Psoas muscle (tissue), 8 donors: Measurements from ENCODE around the gene XRCC5. TPM values are rescaled to one million over a fixed set of nuclear protein-coding genes. Genes with fewer than 3 reads are reported as not detected.

ENCODE experiments used
- ATAC-seq, 4 donors: fragments of 200-7000 bp; cut with Tn5 transposase; one replicate each; pipeline ENCODE4 v1.9.1; 2020; ENCODE audit warnings: moderate library complexity in 3 of 4, mild to moderate bottlenecking in 2 of 4
- DNase-seq, 2 donors: peaks; one replicate each; pipeline ENCODE4 v3.0.0-alpha.2; 2020
- H3K27ac ChIP-seq: fragments of 200-600 bp; one replicate; pipeline ENCODE4 v1.8.0; 2022
- H3K27me3 ChIP-seq, 3 donors: fragments of 200-600 bp in 1 of 3; one replicate each; pipeline versions ENCODE4 v1.6.1 to v1.8.0; 2013 to 2022; ENCODE audit warnings: low read length in 2 of 3, mild to moderate bottlenecking in 2 of 3, moderate library complexity in 1 of 3; ENCODE audit not compliant: insufficient read depth in 3 of 3
- H3K36me3 ChIP-seq, 2 donors: fragments of 200-600 bp in 1 of 2; one replicate each; pipeline versions ENCODE4 v1.6.1 to v1.8.0; 2013 to 2022; ENCODE audit warnings: low read depth in 1 of 2, mild to moderate bottlenecking in 1 of 2, moderate library complexity in 1 of 2; ENCODE audit not compliant: insufficient read depth in 1 of 2
- H3K4me1 ChIP-seq: fragments of 200-600 bp; one replicate; pipeline ENCODE4 v1.8.0; 2022
- H3K4me3 ChIP-seq: fragments of 200-600 bp; one replicate; pipeline ENCODE4 v1.8.0; 2022; ENCODE audit warnings: mild to moderate bottlenecking
- H3K9me3 ChIP-seq: fragments of 200-600 bp; one replicate; pipeline ENCODE4 v1.8.0; 2022
- CTCF ChIP-seq: fragments of 200-600 bp; IDR thresholded peaks from one replicate; pipeline ENCODE4 v1.8.0; 2022; ENCODE audit warnings: antibody characterized with exemption
- WGBS, 3 donors: extraction: QIAGEN DNeasy Blood & Tissue Kit; methylation state at CpG; one replicate each; pipeline versions ENCODE4 v1.1.6 to v1.1.7; 2013; 5-methylcytosine and 5-hydroxymethylcytosine counted together
- intact Hi-C, 2 donors: fragments of 100-400 bp; cut with DNase I; formaldehyde crosslinking; loops; one replicate each; pipeline versions ENCODE4 v1.11.0 to v1.14.2; 2022
- polyA plus RNA-seq, 3 donors: library from polyadenylated mRNA; stranded (reverse); fragments of 200-250 nt; gene quantifications; one replicate each; pipeline ENCODE4 v1.2.3, GENCODE V29; 2013
- total RNA-seq, 4 donors: library from RNA; stranded (reverse); fragmentation: NEBNext Ultra II Directional in 2 of 4; extraction: Animal tissue kit (Norgen Biotek cat#: 25700) in 2 of 4; gene quantifications; one replicate each; pipeline versions ENCODE4 v1.2.1 to v1.2.4, GENCODE V29; 2021 to 2023
- donor health status: healthy with polysubstance abuse.
- donor health status: DM: no; HTN: no; CAD: no; lungs with moderate emphysema.
- donor health status: Bipolar disorder and iron deficiency.
- donor health status: healthy.
- donor health status: DM: yes; HTN: yes; CAD: no.
- donor health status: DM: no; HTN: no; CAD: no.
- donor health status: DM: no; HTN: no; CAD: no.
- donor health status: DM: yes; HTN: yes; CAD: no.

XRCC5 gene
- total and polyA plus RNA-seq, 7 donors = 75.3 to 173 (median 140) TPM

DNA sequence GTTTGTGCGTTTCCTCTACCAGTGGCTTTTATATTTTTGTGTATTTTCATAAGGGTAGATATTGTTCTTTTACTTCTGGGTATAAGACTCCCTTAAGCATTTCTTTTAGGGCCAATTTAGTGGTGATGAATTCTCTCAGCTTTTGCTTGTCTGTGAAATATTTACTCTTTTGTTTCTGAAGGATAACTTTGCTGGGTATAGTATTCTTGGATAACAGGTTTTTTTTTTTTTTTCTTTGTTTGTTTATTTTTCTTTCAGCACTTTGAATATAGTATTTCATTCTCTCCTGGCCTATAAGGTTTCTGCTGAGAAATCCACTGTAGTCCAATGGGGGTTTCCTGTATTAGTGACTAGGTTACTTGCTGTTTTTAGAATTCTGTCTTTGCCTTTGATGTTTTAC is 122.7 kb downstream of the XRCC5 start:
- no peak for ATAC-seq
- no peaks in the 10 kb centered on the region for H3K4me1 ChIP-seq
- TF ChIP-seq CTCF = no peak
- DNase-seq = no peak
- H3K27ac ChIP-seq = no peak overlapping the region
- WGBS, 3 donors = 0% methylated on average over 1 of the region's 1 CpG
- H3K27me3 ChIP-seq = no peaks in the 10 kb centered on the region
- no peaks in the 10 kb centered on the region for H3K36me3 ChIP-seq
- intact Hi-C loops = no loop called here
- no peak overlapping the region for H3K4me3 ChIP-seq
- H3K9me3 ChIP-seq = peaks cover 21% of the 10 kb centered on the region

DNA sequence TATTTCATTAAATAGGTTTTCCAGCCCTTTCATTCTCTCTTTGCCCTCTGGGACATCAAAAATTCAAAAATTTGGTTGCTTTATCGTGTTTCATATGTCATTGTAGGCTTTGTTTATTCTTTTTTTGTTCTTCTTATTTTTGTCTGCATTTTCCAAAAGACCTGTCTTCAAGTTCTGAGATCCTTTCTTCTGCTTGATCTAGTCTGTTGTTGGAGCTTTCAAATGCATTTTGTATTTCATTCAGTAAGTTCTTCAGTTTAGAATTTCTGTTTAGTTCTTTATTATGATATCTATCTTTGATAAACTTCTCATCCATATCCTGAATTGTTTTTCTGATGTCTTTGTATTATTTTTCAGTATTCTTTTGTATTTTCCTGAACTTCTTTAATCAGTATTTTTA is 123.6 kb downstream of the XRCC5 start:
- ATAC-seq (no peak), DNase-seq (no peak)
- 84 to 92% (median 89%) methylated on average over 1 of the region's 1 CpG for WGBS, 3 donors
- TF ChIP-seq CTCF = no peak
- Histone ChIP-seq H3K4me3 (no peak overlapping the region), H3K36me3 (no peaks in the 10 kb centered on the region), H3K27ac (no peak overlapping the region), H3K27me3 (no peaks in the 10 kb centered on the region), H3K4me1 (no peaks in the 10 kb centered on the region), H3K9me3 (peaks cover 21% of the 10 kb centered on the region)
- intact Hi-C loops = no loop called here

GRCh38 chr2:216233281-216233995 is 124.3 kb downstream of the XRCC5 start:
- Histone ChIP-seq H3K9me3 (peaks cover 19% of the 10 kb centered on the region), H3K27me3 (no peaks in the 10 kb centered on the region), H3K4me3 (no peak overlapping the region), H3K27ac (no peak overlapping the region), H3K36me3 (no peaks in the 10 kb centered on the region), H3K4me1 (no peaks in the 10 kb centered on the region)
- DNase-seq (no peak), ATAC-seq (no peak)
- no peak for TF ChIP-seq CTCF
- intact Hi-C loops = no loop called here
- 82 to 89% (median 89%) methylated on average over 4 of the region's 4 CpGs for WGBS, 3 donors

- H3K36me3 ChIP-seq = no peaks in the 10 kb centered on the region
- 96 to 100% (median 97%) methylated on average over 3 of the region's 3 CpGs for whole genome bisulfite sequencing, 3 donors
- H3K27me3 ChIP-seq = no peaks in the 10 kb centered on the region
- TF ChIP-seq CTCF = no peak
- intact Hi-C loops = no loop called here
- no peak for DNase-seq
- H3K9me3 ChIP-seq = peaks cover 16% of the 10 kb centered on the region
- ATAC-seq = no peak
- H3K4me3 ChIP-seq = no peak overlapping the region
- no peak overlapping the region for H3K27ac ChIP-seq
- H3K4me1 ChIP-seq = no peaks in the 10 kb centered on the region
Observed at GRCh38 chr2:216234106-216234505, 125.0 kb downstream of the XRCC5 start.

GRCh38 chr2:216235462-216235861 is 126.3 kb downstream of the XRCC5 start:
- Histone ChIP-seq H3K27me3 (no peaks in the 10 kb centered on the region), H3K9me3 (peaks cover 16% of the 10 kb centered on the region), H3K27ac (no peak overlapping the region), H3K4me3 (no peak overlapping the region), H3K4me1 (no peaks in the 10 kb centered on the region), H3K36me3 (no peaks in the 10 kb centered on the region)
- no peak for DNase-seq
- no peak for ATAC-seq
- intact Hi-C loops = no loop called here
- 74 to 89% (median 76%) methylated on average over 2 of the region's 2 CpGs for WGBS, 3 donors
- no peak for TF ChIP-seq CTCF
